Hypothalamus (tissue), 51 donors: ENCODE data around the gene KLK13.

Experiments
- DNase-seq, 51 donors: peaks; one replicate each; lab custom pipeline; 2025; lab: John Stamatoyannopoulos, UW

KLK13 gene

DNA sequence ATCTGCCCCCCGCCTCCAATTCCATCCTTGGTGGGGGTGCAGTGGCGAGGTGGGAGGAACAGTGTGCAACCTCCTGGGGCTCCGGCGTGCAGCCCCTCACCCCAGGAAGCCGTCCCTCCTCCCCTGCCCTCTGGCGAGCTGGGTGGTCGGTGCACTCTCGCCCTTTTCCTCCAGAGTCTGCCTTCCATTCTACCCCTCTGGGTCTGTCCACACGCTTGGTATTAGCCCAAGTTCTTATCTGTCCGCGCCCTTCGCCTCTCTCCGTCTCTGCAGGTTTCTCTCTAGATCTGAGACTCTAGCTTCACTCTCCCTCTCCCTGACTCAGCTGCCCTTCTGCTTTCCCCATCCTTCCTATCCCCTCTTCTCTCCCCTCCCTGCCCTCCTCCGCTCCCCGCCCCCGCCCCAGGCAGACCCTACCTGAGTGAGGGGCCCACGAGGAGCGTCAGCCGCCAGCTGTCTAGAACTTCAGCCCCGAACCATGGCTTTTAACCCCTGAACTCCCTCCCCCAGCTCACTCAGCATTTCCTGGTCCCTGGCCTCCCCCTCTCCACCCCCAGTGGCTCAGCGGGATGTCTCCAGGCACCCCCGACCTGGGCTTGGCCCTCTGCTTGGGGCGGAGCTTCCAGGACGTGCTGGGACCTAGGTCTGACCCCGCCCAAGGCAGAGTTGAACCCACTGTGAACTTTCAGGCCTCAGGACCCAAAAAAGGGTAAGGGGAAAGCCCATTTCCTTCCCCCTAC lies 499 bp upstream of the KLK13 start:
- DNase-seq = no peak

GRCh38 chr19:51063664-51064063 lies 1.2 kb downstream of the KLK13 start:
- no peak for DNase-seq

DNA sequence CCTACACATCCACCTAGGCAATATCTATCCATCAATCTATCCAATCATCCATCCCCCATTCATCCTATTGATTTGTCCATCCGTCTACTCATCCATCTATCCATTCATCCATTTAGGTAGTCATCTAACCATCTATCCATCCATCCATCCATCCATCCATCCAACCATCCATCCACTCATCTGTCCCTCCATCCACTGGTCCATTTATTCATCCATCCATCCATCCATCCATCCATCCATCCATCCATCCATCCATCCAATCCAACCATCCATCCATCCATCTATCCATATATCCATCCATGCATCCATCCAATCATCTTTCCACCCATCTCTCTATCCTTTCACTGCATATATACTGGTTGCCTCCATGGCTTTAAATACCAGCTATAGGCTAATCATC lies 3.9 kb downstream of the KLK13 start:
- no peak for DNase-seq

DNA sequence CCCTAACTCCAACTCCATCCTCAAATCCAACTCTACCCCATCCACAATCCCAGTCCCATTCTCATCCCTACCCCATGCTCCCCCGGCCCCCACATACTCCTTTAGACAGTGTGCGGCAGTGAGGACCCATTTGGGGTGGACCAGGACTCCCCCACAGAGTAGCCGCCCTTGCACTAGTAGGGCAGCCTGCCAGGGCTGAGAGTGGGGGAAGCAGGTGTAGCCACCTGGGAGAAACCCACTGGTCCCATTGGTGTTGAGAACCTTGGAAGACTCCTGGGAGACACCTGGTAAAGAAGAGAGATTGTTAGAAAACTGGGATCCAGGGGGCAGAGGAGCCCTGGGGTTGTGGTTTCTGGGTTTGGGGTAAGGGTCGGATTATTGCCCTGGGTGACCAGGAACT lies 4.6 kb downstream of the KLK13 start:
- no peak for DNase-seq

DNA sequence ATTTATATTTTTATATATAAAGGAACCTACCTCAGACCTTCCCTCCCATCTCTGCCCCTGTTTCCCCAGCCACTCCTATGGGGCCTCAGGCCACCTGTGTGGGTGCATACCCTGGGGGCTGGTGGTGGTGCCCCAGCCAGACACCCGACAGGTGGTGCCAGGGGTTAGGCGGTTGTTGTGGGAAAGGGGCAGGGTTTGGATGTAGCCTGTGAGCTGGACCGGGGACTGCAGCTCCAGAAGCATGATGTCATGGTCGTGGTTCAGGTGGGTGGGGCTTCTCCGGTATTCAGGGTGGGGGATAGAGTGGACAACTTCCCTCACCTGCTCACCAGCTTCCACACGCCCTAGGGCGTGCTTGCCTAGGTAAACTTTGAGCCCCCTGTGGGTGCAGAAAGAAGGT lies 5.2 kb downstream of the KLK13 start:
- DNase-seq = no peak

DNA sequence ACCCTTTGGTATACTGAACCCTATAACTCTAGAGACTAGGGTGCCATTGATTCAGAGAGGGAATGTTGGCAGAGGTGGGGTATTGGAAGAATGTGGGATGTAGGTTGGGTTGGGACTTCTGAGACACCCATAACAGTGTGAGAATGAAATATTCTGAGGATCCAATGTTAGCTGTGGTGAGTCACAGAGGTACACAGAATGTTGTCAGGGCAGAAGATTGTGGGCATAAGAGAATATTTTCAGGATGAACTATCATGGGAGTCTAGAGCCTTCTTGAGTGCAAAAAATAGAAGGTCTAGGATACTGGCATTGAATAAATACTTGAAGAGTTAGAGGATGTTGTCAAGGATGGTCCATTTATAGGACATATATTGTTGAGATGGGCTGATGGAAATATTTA lies 9.0 kb downstream of the KLK13 start:
- no peak for DNase-seq

- DNase-seq = peak in 1 of 51 donors; percentile 3
Measured at GRCh38 chr19:51047031-51047335, 17.9 kb downstream of the KLK13 start.

DNA sequence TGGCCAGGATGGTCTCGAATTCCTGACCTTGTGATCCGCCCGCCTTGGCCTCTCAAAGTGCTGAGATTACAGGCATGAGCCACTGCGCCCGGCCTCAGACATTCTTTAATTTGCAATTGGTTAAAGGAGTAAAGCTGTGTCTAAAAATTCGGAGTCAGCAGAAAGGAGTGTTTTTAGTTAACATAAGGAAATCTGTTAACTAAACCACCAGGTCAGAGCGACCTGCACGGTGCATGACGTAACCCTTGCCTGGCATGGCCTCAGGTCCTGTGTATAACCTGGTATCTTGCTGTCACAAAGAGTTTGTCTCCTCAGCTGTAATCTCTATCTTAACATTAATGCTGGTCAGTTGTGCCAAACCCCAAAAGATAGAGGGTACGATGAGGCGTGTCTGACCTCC lies 20.6 kb downstream of the KLK13 start:
- DNase-seq = no peak

GRCh38 chr19:51043497-51043896 lies 21.4 kb downstream of the KLK13 start:
- DNase-seq = no peak

GRCh38 chr19:51040151-51040550 lies 24.7 kb downstream of the KLK13 start:
- no peak for DNase-seq

DNA sequence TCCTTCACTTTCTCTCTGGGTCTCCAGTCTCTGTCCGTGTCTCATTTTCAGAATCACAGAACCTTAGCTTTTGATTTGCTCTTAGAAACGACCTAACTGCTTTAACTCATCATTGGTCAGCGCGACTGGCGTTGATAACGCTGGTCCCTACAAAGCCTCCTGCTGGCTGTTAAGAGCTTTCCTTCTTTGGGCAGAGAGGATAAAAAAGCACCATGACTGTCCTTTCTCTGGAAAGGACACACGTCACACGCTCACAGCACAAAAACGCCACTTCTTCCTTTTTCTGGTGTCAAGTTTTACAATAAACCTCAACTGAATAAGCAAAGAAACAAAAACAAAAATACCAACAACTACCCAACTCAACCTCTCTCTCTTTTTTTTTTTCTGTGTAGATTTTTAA lies 28.4 kb downstream of the KLK13 start:
- DNase-seq = no peak

DNA sequence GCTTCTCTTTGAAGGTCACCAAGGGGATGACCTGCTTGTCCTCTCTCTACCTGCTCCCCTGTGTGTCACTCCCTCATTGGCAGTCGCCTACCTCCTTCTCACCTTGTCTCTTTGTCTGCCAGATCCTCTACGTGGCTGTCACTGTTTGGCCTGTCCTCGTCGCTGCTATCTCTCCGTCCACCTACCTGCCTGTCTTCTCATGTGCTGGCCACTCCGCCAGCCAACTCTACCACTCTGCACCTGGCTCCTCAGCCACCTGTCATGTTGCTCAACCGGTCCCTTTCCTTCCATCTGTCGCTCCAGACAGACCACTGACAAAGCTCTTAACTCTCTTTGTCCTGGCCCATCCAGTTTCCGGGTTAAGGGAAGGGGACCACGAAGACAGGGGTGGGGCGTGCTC lies 30.2 kb downstream of the KLK13 start, which contains the start of gene KLK12:
Gene KLK12, minus strand, starts transcription at position 299 of the 400 bp plus-strand sequence. CDS start 381 bp downstream, outside the sequence.
- no peak for DNase-seq

GRCh38 chr19:51031880-51032225 lies 33.0 kb downstream of the KLK13 start:
- DNase-seq = no peak

GRCh38 chr19:51031220-51031879 lies 33.5 kb downstream of the KLK13 start:
- DNase-seq = no peak

- no peak for DNase-seq
Measured at GRCh38 chr19:51030631-51031030, 34.3 kb downstream of the KLK13 start.

GRCh38 chr19:51029718-51030117 lies 35.2 kb downstream of the KLK13 start:
- no peak for DNase-seq

- DNase-seq = no peak
Measured at GRCh38 chr19:51027873-51028272, 37.0 kb downstream of the KLK13 start.

DNA sequence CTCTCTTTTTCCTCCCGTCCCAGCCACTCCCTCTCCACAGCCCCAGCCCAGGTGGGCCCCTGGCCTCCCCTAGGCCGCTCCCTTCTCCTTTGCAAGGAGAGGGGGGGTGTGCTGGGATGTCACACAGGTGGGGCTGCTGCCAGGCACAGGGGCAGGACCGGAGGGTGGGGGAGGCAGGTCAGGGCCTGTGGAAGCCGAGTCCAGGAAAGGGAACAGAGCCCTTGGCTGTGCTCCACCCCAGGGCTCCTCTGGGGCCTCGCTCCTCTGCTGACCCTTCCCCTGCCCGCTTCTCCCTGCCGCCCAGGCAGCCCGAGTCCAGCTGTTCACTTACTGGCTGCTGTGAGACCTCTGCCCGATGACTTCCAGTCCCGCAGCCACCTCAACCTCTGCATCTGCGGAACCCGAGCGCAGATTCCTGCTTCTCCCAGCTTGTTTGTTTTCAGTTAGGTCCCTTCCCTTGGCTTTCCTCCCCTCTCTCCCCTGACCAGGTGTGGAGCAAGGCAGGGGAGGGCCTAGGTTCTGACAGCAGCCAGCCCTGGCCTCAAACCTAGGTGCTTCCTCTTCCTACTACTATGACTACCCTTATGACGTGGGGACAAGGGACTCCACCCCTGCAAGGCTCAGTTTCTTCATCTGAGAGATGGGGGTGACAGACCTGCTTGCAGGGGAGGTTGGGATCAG lies 37.6 kb downstream of the KLK13 start:
- DNase-seq = no peak

DNA sequence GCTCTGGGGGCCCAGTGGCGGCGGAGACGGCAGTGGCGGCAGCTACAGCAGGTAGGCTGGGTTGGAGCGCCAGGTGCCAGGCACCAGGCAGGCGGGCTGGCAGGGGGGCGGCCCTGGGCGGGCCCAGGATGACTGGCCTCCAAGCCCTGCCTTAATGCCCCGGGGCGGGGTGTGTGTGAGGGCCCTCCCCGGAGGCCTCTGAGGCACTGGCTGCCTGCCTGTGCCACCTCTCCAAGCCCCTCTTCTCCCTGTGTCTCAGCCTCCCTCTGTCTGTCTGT lies 38.4 kb downstream of the KLK13 start, which contains the start of gene KLK11:
Gene KLK11, minus strand, starts transcription at position 63 of the 278 bp plus-strand sequence. CDS start 985 bp downstream, outside the sequence.
- DNase-seq = no peak

GRCh38 chr19:51025809-51026553 lies 38.9 kb downstream of the KLK13 start:
- no peak for DNase-seq

GRCh38 chr19:51025401-51025800 lies 39.5 kb downstream of the KLK13 start:
- DNase-seq = no peak
